HG03175 (cell line): Measurements from ENCODE around the gene TOB1.

Experiments
- ATAC-seq: cut with Tn5 transposase; IDR thresholded peaks from one replicate; pipeline ENCODE4 v1.9.1; 2021; ENCODE audit warnings: mild to moderate bottlenecking, moderate library complexity; ENCODE audit not compliant: unreplicated experiment

TOB1 gene

GRCh38 chr17:50833510-50834428 is 32.4 kb downstream of the TOB1 start:
- no peak for ATAC-seq

- no peak for ATAC-seq
Observed at GRCh38 chr17:50832864-50833381, 33.2 kb downstream of the TOB1 start.

GRCh38 chr17:50832267-50832863 is 33.8 kb downstream of the TOB1 start:
- no peak for ATAC-seq

- no peak for ATAC-seq
Observed at GRCh38 chr17:50831471-50831928, 34.7 kb downstream of the TOB1 start.

- no peak for ATAC-seq
Observed at GRCh38 chr17:50830994-50831393, 35.2 kb downstream of the TOB1 start.

GRCh38 chr17:50830352-50830751 is 35.8 kb downstream of the TOB1 start:
- no peak for ATAC-seq

- no peak for ATAC-seq
Observed at GRCh38 chr17:50829332-50829731, 36.8 kb downstream of the TOB1 start.

- ATAC-seq = no peak
Observed at GRCh38 chr17:50828508-50829170, 37.5 kb downstream of the TOB1 start.

GRCh38 chr17:50825188-50825587 is 41.0 kb downstream of the TOB1 start:
- no peak for ATAC-seq

GRCh38 chr17:50824429-50824828 is 41.7 kb downstream of the TOB1 start:
- ATAC-seq = no peak

- no peak for ATAC-seq
Observed at GRCh38 chr17:50822550-50822949, 43.6 kb downstream of the TOB1 start.

- ATAC-seq = no peak
Observed at GRCh38 chr17:50820651-50821050, 45.5 kb downstream of the TOB1 start.

- ATAC-seq = no peak
Observed at GRCh38 chr17:50818921-50819657, 47.1 kb downstream of the TOB1 start.

GRCh38 chr17:50818261-50818660 is 47.9 kb downstream of the TOB1 start:
- no peak for ATAC-seq

- no peak for ATAC-seq
Observed at GRCh38 chr17:50817838-50818237, 48.3 kb downstream of the TOB1 start.

GRCh38 chr17:50816771-50817751 is 49.1 kb downstream of the TOB1 start:
- ATAC-seq = no peak

GRCh38 chr17:50816271-50816670 is 49.9 kb downstream of the TOB1 start:
- no peak for ATAC-seq

- ATAC-seq = no peak
Observed at GRCh38 chr17:50815400-50815799, 50.8 kb downstream of the TOB1 start.

GRCh38 chr17:50813583-50813982 is 52.6 kb downstream of the TOB1 start:
- ATAC-seq = no peak
